Glutamatergic neuron (in vitro differentiated cells): ENCODE data around the gene WNT7B. TPM values are rescaled to one million over a fixed set of nuclear protein-coding genes. Genes with fewer than 3 reads are reported as not detected.

Experiments
- DNase-seq: peaks from one replicate; pipeline ENCODE4 v3.0.0; 2022
- H3K27ac Mint-ChIP-seq: one replicate; pipeline ENCODE4 v1.8.0; 2020; ENCODE audit warnings: mild to moderate bottlenecking, mixed read lengths, inconsistent platforms; ENCODE audit not compliant: unreplicated experiment
- H3K27me3 Mint-ChIP-seq: one replicate; pipeline ENCODE4 v1.8.0; 2020; ENCODE audit warnings: mild to moderate bottlenecking, moderate library complexity, mixed read lengths, inconsistent platforms; ENCODE audit not compliant: unreplicated experiment
- H3K36me3 Mint-ChIP-seq: one replicate; pipeline ENCODE4 v1.8.0; 2020; ENCODE audit warnings: mild to moderate bottlenecking, mixed read lengths, inconsistent platforms; ENCODE audit not compliant: unreplicated experiment
- H3K4me1 Mint-ChIP-seq: one replicate; pipeline ENCODE4 v1.8.0; 2020; ENCODE audit warnings: mild to moderate bottlenecking, low read depth, mixed read lengths, inconsistent platforms; ENCODE audit not compliant: unreplicated experiment
- H3K4me3 Mint-ChIP-seq: one replicate; pipeline ENCODE4 v1.8.0; 2020; ENCODE audit warnings: mild to moderate bottlenecking, mixed read lengths, inconsistent platforms; ENCODE audit not compliant: unreplicated experiment
- H3K9me3 Mint-ChIP-seq: one replicate; pipeline ENCODE4 v1.8.0; 2020; ENCODE audit warnings: mild to moderate bottlenecking, moderate library complexity, mixed read lengths, inconsistent platforms; ENCODE audit not compliant: unreplicated experiment
- CTCF ChIP-seq: fragments of 200-600 bp; sonication (generic); IDR thresholded peaks from one replicate; pipeline ENCODE4 v1.5.0; 2021; ENCODE audit not compliant: partially characterized antibody, unreplicated experiment
- total RNA-seq: library from RNA; stranded (reverse); fragmentation: NEBNext Ultra II Directional; extraction: Animal tissue kit (Norgen Biotek cat#: 25700); gene quantifications from one replicate; pipeline ENCODE4 v1.2.1, GENCODE V29; 2021; ENCODE audit not compliant: unreplicated experiment

Gene WNT7B
- total RNA-seq, 1 donor from 2014 or later, result 0.37 TPM

- peaks cover 8% of the 10 kb centered on the region for H3K27me3 Mint-ChIP-seq
- no peak overlapping the region for H3K27ac Mint-ChIP-seq
- H3K4me3 Mint-ChIP-seq, result no peak overlapping the region
- no peaks in the 10 kb centered on the region for H3K4me1 Mint-ChIP-seq
- no peak for DNase-seq
- peaks cover 7% of the 10 kb centered on the region for H3K9me3 Mint-ChIP-seq
- no peaks in the 10 kb centered on the region for H3K36me3 Mint-ChIP-seq
- TF ChIP-seq CTCF, result no peak
Measured at GRCh38 chr22:45925811-45926351, 51.1 kb downstream of the WNT7B start.

DNA sequence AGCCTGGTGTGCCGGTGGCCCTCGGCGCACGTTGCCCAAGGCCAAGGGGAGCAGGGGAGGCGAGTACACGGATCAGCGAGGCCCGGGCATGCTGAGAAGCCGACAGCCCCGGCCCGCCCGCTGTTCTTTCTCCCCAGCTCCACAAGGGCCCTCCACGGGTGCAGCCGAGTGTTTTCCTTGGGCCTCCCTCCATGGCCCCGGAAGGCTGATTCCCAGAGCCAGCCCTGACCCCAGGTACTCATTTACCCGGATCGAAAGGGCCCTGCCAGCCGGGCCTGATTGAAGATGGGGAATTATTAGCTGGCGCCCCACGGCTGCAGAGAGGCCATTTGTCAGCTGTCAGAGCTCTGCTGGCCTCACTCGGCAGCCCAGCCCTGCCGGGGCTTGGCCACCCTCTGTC lies 53.1 kb downstream of the WNT7B start:
- H3K36me3 Mint-ChIP-seq, result no peaks in the 10 kb centered on the region
- H3K4me3 Mint-ChIP-seq, result no peak overlapping the region
- no peak for TF ChIP-seq CTCF
- H3K27ac Mint-ChIP-seq, result no peak overlapping the region
- peaks cover 5% of the 10 kb centered on the region for H3K27me3 Mint-ChIP-seq
- no peak for DNase-seq
- no peaks in the 10 kb centered on the region for H3K4me1 Mint-ChIP-seq
- H3K9me3 Mint-ChIP-seq, result peaks cover 6% of the 10 kb centered on the region

GRCh38 chr22:45923212-45923611 lies 53.8 kb downstream of the WNT7B start:
- TF ChIP-seq CTCF, result no peak
- Mint-ChIP-seq H3K27me3 (peaks cover 2% of the 10 kb centered on the region), H3K9me3 (peaks cover 4% of the 10 kb centered on the region)

GRCh38 chr22:45922661-45923060 lies 54.3 kb downstream of the WNT7B start:
- DNase-seq, result no peak
- Mint-ChIP-seq H3K4me1 (no peaks in the 10 kb centered on the region), H3K27me3 (peaks cover 2% of the 10 kb centered on the region), H3K27ac (no peak overlapping the region), H3K36me3 (no peaks in the 10 kb centered on the region), H3K9me3 (peaks cover 6% of the 10 kb centered on the region), H3K4me3 (no peak overlapping the region)
- TF ChIP-seq CTCF, result no peak

More at GRCh38 chr22:45923212-45923611, 53.8 kb downstream of the WNT7B start:
- no peak overlapping the region for H3K27ac Mint-ChIP-seq
- no peak for DNase-seq
- no peaks in the 10 kb centered on the region for H3K36me3 Mint-ChIP-seq
- no peaks in the 10 kb centered on the region for H3K4me1 Mint-ChIP-seq
- H3K4me3 Mint-ChIP-seq, result no peak overlapping the region

GRCh38 chr22:45922256-45922655 lies 54.7 kb downstream of the WNT7B start:
- no peak for TF ChIP-seq CTCF
- Mint-ChIP-seq H3K36me3 (no peaks in the 10 kb centered on the region), H3K4me3 (no peak overlapping the region), H3K9me3 (peaks cover 7% of the 10 kb centered on the region), H3K4me1 (no peaks in the 10 kb centered on the region), H3K27me3 (peaks cover under 1% of the 10 kb centered on the region), H3K27ac (no peak overlapping the region)
- DNase-seq, result no peak
